A549 (cell line): Measurements from ENCODE around the gene NMBR. TPM values are rescaled to one million over a fixed set of nuclear protein-coding genes. Genes with fewer than 3 reads are reported as not detected.
"Not testable (repeated sequence)": the region's sequence is repeated elsewhere in the genome, so short reads cannot be mapped to it uniquely, and the experiment has no call there.

ENCODE experiments used
- ATAC-seq, 2 experiments: fragments of 200-7000 bp in 1 of 2; fragments of >200 bp in 1 of 2; cut with Nextera tagmentation in 1 of 2; cut with Tn5 transposase in 1 of 2; 3 replicates each; pipeline versions ENCODE4 v1.8.0 to v1.9.1; 2018 to 2020; ENCODE audit warnings: mild to moderate bottlenecking in 1 of 2, moderate library complexity in 1 of 2
- CTCF ChIA-PET: fragments of 300-600 bp; sonication (Branson Sonifier 250); formaldehyde crosslinking; extraction: SDS; loops from one replicate; lab custom pipeline; 2021; ENCODE audit warnings: antibody characterized with exemption, inconsistent platforms; lab: Yijun Ruan, JAX
- POLR2A ChIA-PET: fragments of 350-600 bp; formaldehyde crosslinking; extraction: SDS; loops from one replicate; lab custom pipeline; 2021; ENCODE audit warnings: antibody characterized with exemption, inconsistent platforms; lab: Yijun Ruan, JAX
- DNase-seq, 2 experiments: peaks; one replicate each; pipeline versions ENCODE4 v3.0.0 to v3.0.0-alpha.2; 2011 to 2016; ENCODE audit warnings: low read depth in 1 of 2, low spot score in 1 of 2
- FAIRE-seq: peaks from 2 replicates; lab custom pipeline; 2011; peaks lifted over from hg19 to GRCh38; lab: Jason Lieb, UNC
- H3K27ac ChIP-seq, 2 experiments: fragments of >200 bp; sonication (Bioruptor Twin); formaldehyde crosslinking; 3 replicates each; pipeline ENCODE4 v1.5.1; 2016 to 2017
- H3K4me1 ChIP-seq: fragments of >200 bp; sonication (Bioruptor Twin); formaldehyde crosslinking; 3 replicates; pipeline ENCODE4 v1.6.1; 2016
- H3K4me2 ChIP-seq: fragments of >200 bp; sonication (Bioruptor Twin); formaldehyde crosslinking; 3 replicates; pipeline ENCODE4 v1.6.1; 2016
- H3K4me3 ChIP-seq: fragments of >200 bp; sonication (Bioruptor Twin); formaldehyde crosslinking; 3 replicates; pipeline ENCODE4 v1.5.1; 2016
- H3K9me3 ChIP-seq: fragments of >200 bp; sonication (Bioruptor Twin); formaldehyde crosslinking; 3 replicates; pipeline ENCODE4 v1.6.1; 2016
- ATOH8 ChIP-seq: fragments of 250-450 bp; sonication (Bioruptor Pico); IDR thresholded peaks from 2 replicates; pipeline ENCODE4 v1.5.0; 2020; ENCODE audit warnings: low read depth, mild to moderate bottlenecking, moderate library complexity
- BHLHE40 ChIP-seq: IDR thresholded peaks from 2 replicates; pipeline ENCODE4 v1.6.1; 2012; ENCODE audit warnings: low read depth, low read length, inconsistent platforms
- CBX8 ChIP-seq: fragments of 200-600 bp; sonication (generic); IDR thresholded peaks from 2 replicates; pipeline ENCODE4 v1.6.1; 2016
- CEBPB ChIP-seq, 2 experiments: fragments of >200 bp in 1 of 2; sonication (Bioruptor Twin) in 1 of 2; formaldehyde crosslinking in 1 of 2; IDR thresholded peaks; 2 replicates each; pipeline ENCODE4 v1.6.1; 2012 to 2016
- CHD2 ChIP-seq: fragments of 150-350 bp; IDR thresholded peaks from 2 replicates; pipeline ENCODE4 v1.6.1; 2014; ENCODE audit warnings: low read length; ENCODE audit not compliant: partially characterized antibody
- CHD4 ChIP-seq: fragments of 200-600 bp; sonication (generic); IDR thresholded peaks from 2 replicates; pipeline ENCODE4 v1.6.1; 2016; ENCODE audit warnings: antibody characterized with exemption, mild to moderate bottlenecking, borderline replicate concordance
- CTCF ChIP-seq: fragments of >200 bp; sonication (Bioruptor Twin); formaldehyde crosslinking; IDR thresholded peaks from 3 replicates; pipeline ENCODE4 v1.5.1; 2016
- E2F6 ChIP-seq: IDR thresholded peaks from 2 replicates; pipeline ENCODE4 v1.6.1; 2012; ENCODE audit warnings: low read depth, borderline replicate concordance
- ESRRA ChIP-seq: fragments of 150-350 bp; IDR thresholded peaks from 2 replicates; pipeline ENCODE4 v1.6.1; 2014; ENCODE audit warnings: mild to moderate bottlenecking, low read length, borderline replicate concordance
- GATA3 ChIP-seq: IDR thresholded peaks from 2 replicates; pipeline ENCODE4 v1.6.1; 2012; ENCODE audit warnings: borderline replicate concordance
- HOXA7 ChIP-seq: fragments of 250-450 bp; sonication (Bioruptor Pico); IDR thresholded peaks from 2 replicates; pipeline ENCODE4 v1.5.0; 2020; ENCODE audit warnings: mild to moderate bottlenecking, moderate library complexity
- HOXB5 ChIP-seq: fragments of 250-450 bp; sonication (Bioruptor Pico); IDR thresholded peaks from 2 replicates; pipeline ENCODE4 v1.5.0; 2020; ENCODE audit warnings: mild to moderate bottlenecking, moderate library complexity
- KDM5A ChIP-seq: fragments of 200-600 bp; sonication (generic); IDR thresholded peaks from 2 replicates; pipeline ENCODE4 v1.6.1; 2016; ENCODE audit warnings: antibody characterized with exemption, mild to moderate bottlenecking
- MAX ChIP-seq: IDR thresholded peaks from 2 replicates; pipeline ENCODE4 v1.6.1; 2012
- NFE2L2 ChIP-seq: fragments of 150-350 bp; conservative IDR thresholded peaks from 2 replicates; pipeline ENCODE4 v1.6.1; 2014; ENCODE audit warnings: low read length
- PHF8 ChIP-seq: fragments of 200-600 bp; sonication (generic); IDR thresholded peaks from 2 replicates; pipeline ENCODE4 v1.6.1; 2016; ENCODE audit warnings: low read depth, mild to moderate bottlenecking, antibody characterized with exemption, moderate library complexity, borderline replicate concordance
- POLR2AphosphoS2 ChIP-seq: conservative IDR thresholded peaks from 2 replicates; pipeline ENCODE4 v1.6.1; 2012; ENCODE audit warnings: low read length, improper control_type of control experiment, inconsistent platforms
- RAD21 ChIP-seq, 2 experiments: fragments of >200 bp in 1 of 2; sonication (Bioruptor Twin) in 1 of 2; formaldehyde crosslinking in 1 of 2; IDR thresholded peaks in 1 of 2; conservative IDR thresholded peaks in 1 of 2; 2 replicates in 1 of 2; 3 replicates in 1 of 2; pipeline ENCODE4 v1.6.1; 2012 to 2018; ENCODE audit warnings: inconsistent platforms in 1 of 2
- RFX5 ChIP-seq: fragments of 450-650 bp; IDR thresholded peaks from 2 replicates; pipeline ENCODE4 v1.7.1; 2014; ENCODE audit warnings: antibody characterized with exemption, mild to moderate bottlenecking, moderate library complexity
- RNF2 ChIP-seq: fragments of 200-600 bp; sonication (generic); IDR thresholded peaks from 2 replicates; pipeline ENCODE4 v1.6.1; 2016; ENCODE audit warnings: low read depth, mild to moderate bottlenecking, antibody characterized with exemption, moderate library complexity, borderline replicate concordance
- SMC3 ChIP-seq: fragments of >200 bp; sonication (Bioruptor Twin); formaldehyde crosslinking; IDR thresholded peaks from 3 replicates; pipeline ENCODE4 v1.6.1; 2018; ENCODE audit warnings: inconsistent platforms
- SREBF2 ChIP-seq: fragments of 450-650 bp; IDR thresholded peaks from 2 replicates; pipeline ENCODE4 v1.6.1; 2014; ENCODE audit warnings: mild to moderate bottlenecking, moderate library complexity
- ZFP36 ChIP-seq: fragments of 450-650 bp; IDR thresholded peaks from 2 replicates; pipeline ENCODE4 v1.6.1; 2014; ENCODE audit warnings: borderline replicate concordance; ENCODE audit not compliant: partially characterized antibody
- ZNF302 ChIP-seq: fragments of 250-450 bp; sonication (Bioruptor Pico); IDR thresholded peaks from 2 replicates; pipeline ENCODE4 v1.9.0; 2021; ENCODE audit warnings: inconsistent platforms, mild to moderate bottlenecking, moderate library complexity
- WGBS: methylation state at CpG from one replicate; pipeline ENCODE4 v1.1.6; 2017; ENCODE audit errors: missing lambda C conversion rate; 5-methylcytosine and 5-hydroxymethylcytosine counted together
- polyA plus RNA-seq, 4 experiments: library from polyadenylated mRNA; depleted of rRNA in 3 of 4; stranded (reverse); fragments of >200 nt; fragmentation: RNase III in 1 of 4; extraction: RNeasy Plus Mini Kit Qiagen cat#74134 plus additional on column Dnase treatment in 1 of 4; gene quantifications; 2 replicates in 3 of 4; 3 replicates in 1 of 4; pipeline ENCODE4 v1.2.3, GENCODE V29; 2011 to 2017

Gene NMBR
- polyA plus RNA-seq, 2 of the 4 experiments (the other 2 are of a cell fraction), result not detected

- POLR2A ChIA-PET, result no interaction called here
- Histone ChIP-seq H3K27ac (no peak overlapping the region), H3K4me3 (no peak overlapping the region), H3K4me2 (no peak overlapping the region), H3K4me1 (no peaks in the 10 kb centered on the region), H3K9me3 (no peaks in the 10 kb centered on the region)
- CTCF ChIA-PET, result no interaction called here
- ATAC-seq, result no peak
- FAIRE-seq, result no peak
- TF ChIP-seq ZNF302 (no peak), SREBF2 (no peak), CEBPB (IDR thresholded peaks at IDR 0.05) (no peak), ESRRA (no peak), RFX5 (no peak), KDM5A (no peak), ATOH8 (CRISPR knock-in tag) (no peak), E2F6 (no peak), PHF8 (no peak), CHD2 (no peak), CHD4 (no peak), ZFP36 (no peak), GATA3 (no peak)
- 32% methylated on average over 2 of the region's 2 CpGs for WGBS
- DNase-seq, result no peak
These were observed 29.6 kb downstream of the NMBR start for GRCh38 chr6:142117366-142117765.

- no peak overlapping the region for H3K27ac ChIP-seq
- CTCF ChIA-PET, result interaction anchor here (0.8 to 4.0 kb wide), 10 partner anchors 9 to 505 kb away, joined by 3 to 19 read pairs (median 4); no protein-coding TSS in a partner anchor
- FAIRE-seq (peak; percentile 76), ATAC-seq (no peak), DNase-seq (peak; percentile 23 to 79)
- WGBS, result 1% methylated on average over 4 of the region's 4 CpGs
- no peak overlapping the region for H3K4me3 ChIP-seq
- no peaks in the 10 kb centered on the region for H3K4me1 ChIP-seq
- TF ChIP-seq CTCF, result peak; percentile 71
- TF ChIP-seq CEBPB (IDR thresholded peaks at IDR 0.05), result 0 out of 4 replicates have a peak, but pooled peaks of 1 of the 2 experiments have one; percentile 10
- TF ChIP-seq RAD21 (conservative IDR thresholded peaks at IDR 0.05 in 1 of 2, IDR thresholded peaks at IDR 0.05 in 1 of 2), result peak; percentile 80
- no peak for TF ChIP-seq POLR2AphosphoS2
- no peak for TF ChIP-seq NFE2L2
- TF ChIP-seq CBX8, result no peak
- TF ChIP-seq HOXA7 (CRISPR knock-in tag), result no peak
- peak; percentile 68 for TF ChIP-seq SMC3
- TF ChIP-seq BHLHE40, result no peak
- no peak for TF ChIP-seq RNF2
- no peak for TF ChIP-seq HOXB5
- no peak for TF ChIP-seq ZNF302
- no peak for TF ChIP-seq MAX
- no peaks in the 10 kb centered on the region for H3K9me3 ChIP-seq
- H3K4me2 ChIP-seq, result no peak overlapping the region
- POLR2A ChIA-PET, result no interaction called here
These were observed 34.4 kb downstream of the NMBR start for GRCh38 chr6:142112451-142113061.

- ATAC-seq, H3K27ac ChIP-seq, H3K4me2 ChIP-seq, DNase-seq, H3K9me3 ChIP-seq, H3K4me1 ChIP-seq, FAIRE-seq, H3K4me3 ChIP-seq, POLR2A ChIA-PET: not testable (repeated sequence)
- WGBS, result 62% methylated on average over 7 of the region's 9 CpGs
- CTCF ChIA-PET, result interaction anchor here (3.0 to 4.0 kb wide), 2 partner anchors 121 to 434 kb away, joined by 10 to 19 read pairs; no protein-coding TSS in a partner anchor
These were observed 36.1 kb downstream of the NMBR start for GRCh38 chr6:142110820-142111219.

- DNase-seq, H3K4me2 ChIP-seq, H3K4me3 ChIP-seq, FAIRE-seq, H3K27ac ChIP-seq, ATAC-seq, H3K4me1 ChIP-seq, POLR2A ChIA-PET, H3K9me3 ChIP-seq: not testable (repeated sequence)
- 73% methylated on average over 5 of the region's 5 CpGs for WGBS
- CTCF ChIA-PET, result interaction anchor here (1.1 kb wide), 1 partner anchor 108 kb away, joined by 3 read pairs; no protein-coding TSS in a partner anchor
These were observed 42.1 kb downstream of the NMBR start for GRCh38 chr6:142104820-142105219.
